Loucy (cell line): ENCODE data around the gene XPNPEP1.

Source experiments
- EZH2phosphoT487 ChIP-seq: fragments of 200-600 bp; IDR thresholded peaks from 2 replicates; pipeline ENCODE4 v1.6.1; 2018; ENCODE audit warnings: antibody characterized with exemption, mild to moderate bottlenecking, moderate library complexity, borderline replicate concordance
- TF ChIP-seq, protein P1 (sequence below): fragments of 200-600 bp; sonication (generic); conservative IDR thresholded peaks from 2 replicates; pipeline ENCODE4 v1.5.1; 2014; ENCODE audit warnings: mild to moderate bottlenecking, antibody characterized with exemption, low read length

DNA sequence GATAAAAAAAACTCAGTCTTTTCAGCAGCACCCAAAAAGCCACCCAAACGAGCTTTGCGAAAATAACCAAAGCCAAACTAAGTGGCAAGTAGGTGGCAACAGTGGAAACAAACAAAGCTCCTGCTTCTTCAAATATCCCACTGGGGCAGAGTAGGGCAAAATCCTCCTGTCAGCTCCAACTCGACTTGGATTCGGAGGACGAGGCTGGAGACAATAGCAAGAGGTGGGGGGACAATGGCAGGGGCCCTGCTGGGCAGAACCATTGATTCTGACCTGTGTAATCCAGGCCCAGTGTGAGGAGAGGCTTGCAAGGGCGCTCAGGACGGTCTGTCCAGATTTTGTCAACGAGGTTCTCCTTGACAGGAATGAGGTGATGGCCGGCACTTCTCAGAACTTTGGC is 35.5 kb downstream of the XPNPEP1 start:
- TF ChIP-seq, protein P1, sequence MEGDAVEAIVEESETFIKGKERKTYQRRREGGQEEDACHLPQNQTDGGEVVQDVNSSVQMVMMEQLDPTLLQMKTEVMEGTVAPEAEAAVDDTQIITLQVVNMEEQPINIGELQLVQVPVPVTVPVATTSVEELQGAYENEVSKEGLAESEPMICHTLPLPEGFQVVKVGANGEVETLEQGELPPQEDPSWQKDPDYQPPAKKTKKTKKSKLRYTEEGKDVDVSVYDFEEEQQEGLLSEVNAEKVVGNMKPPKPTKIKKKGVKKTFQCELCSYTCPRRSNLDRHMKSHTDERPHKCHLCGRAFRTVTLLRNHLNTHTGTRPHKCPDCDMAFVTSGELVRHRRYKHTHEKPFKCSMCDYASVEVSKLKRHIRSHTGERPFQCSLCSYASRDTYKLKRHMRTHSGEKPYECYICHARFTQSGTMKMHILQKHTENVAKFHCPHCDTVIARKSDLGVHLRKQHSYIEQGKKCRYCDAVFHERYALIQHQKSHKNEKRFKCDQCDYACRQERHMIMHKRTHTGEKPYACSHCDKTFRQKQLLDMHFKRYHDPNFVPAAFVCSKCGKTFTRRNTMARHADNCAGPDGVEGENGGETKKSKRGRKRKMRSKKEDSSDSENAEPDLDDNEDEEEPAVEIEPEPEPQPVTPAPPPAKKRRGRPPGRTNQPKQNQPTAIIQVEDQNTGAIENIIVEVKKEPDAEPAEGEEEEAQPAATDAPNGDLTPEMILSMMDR = no peak
- TF ChIP-seq EZH2phosphoT487 = no peak
